DMS153 (cell line): ENCODE results near the gene GRK3.
A peak's percentile ranks its signal among the peaks of the same experiment; 100 is the strongest.

ENCODE experiments used
- DNase-seq: peaks from one replicate; lab custom pipeline; 2025; lab: John Stamatoyannopoulos, UW

The GRK3 gene

GRCh38 chr22:25626624-25626990 is 62.1 kb downstream of the GRK3 start:
- DNase-seq: no peak

DNA sequence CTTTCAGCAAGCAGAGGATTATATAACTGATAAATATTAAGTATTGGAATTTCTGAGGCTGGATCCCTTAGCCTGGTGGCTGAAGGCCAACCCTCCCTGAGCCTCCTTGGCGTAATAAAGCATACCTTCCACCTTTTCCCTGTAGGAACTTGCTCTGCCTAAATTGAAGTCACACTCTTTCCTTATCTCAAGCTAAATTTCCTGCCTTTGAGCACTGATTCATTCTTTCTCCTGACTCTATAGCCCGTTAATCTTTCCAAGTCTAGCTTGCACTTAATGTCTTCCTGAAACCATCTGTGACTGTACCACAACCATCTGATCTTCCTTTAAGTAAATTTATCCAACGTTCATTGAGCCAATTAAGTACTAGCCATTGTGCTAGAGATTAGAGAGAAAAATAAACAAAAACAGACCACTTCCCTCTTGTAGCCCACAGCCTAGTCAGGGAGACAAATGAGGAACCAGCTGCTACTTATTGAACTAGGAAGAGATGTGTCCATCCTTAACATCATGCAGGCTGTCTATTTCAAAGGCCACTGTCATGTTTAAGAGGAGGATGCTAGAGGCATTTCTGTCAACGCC is 62.9 kb downstream of the GRK3 start:
- peak; percentile 84 for DNase-seq

- peak; percentile 97 for DNase-seq
Measured at GRCh38 chr22:25628494-25628893, 64.0 kb downstream of the GRK3 start.

GRCh38 chr22:25629613-25630012 is 65.1 kb downstream of the GRK3 start:
- no peak for DNase-seq

- DNase-seq: no peak
Measured at GRCh38 chr22:25630447-25630846, 66.0 kb downstream of the GRK3 start.

- no peak for DNase-seq
Measured at GRCh38 chr22:25636323-25636722, 71.8 kb downstream of the GRK3 start.

GRCh38 chr22:25637032-25637431 is 72.6 kb downstream of the GRK3 start:
- no peak for DNase-seq

DNA sequence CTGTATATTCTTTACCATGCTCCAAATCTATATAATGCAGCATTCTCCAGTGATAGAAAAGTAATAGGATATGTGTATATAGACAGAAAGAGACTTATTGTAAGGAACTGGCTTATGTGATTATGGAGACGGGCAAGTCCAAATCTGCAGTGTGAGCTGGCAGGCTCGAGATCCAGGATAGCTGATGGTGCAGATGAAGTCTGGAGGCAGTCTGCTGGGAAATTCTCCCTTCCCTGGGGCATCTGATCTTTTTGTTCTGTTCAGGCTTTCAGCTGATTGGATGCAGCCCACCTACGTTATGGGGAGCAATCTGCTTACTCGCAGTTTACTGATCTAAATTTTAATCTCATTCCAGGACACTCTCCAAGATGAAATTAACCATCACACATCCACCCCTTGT is 73.2 kb downstream of the GRK3 start:
- no peak for DNase-seq

DNA sequence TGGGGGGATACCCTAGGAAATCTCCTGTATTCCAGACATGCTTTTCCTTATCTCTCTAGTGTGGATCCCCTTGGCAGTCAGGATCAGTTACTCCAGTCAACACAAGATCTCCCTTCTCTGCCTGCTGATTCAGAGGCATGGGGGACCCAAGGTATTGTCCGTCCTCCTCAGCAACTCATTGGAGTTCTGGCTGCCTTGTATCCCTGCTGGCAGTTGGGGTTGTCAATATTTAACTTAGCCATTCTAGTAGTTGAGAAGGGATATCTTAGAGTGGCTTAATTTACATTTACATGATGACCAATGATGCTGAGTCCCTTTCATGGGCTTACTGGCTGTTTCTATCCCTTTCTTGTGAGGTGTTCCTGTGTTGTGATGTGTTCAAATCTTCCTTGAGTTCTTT is 74.2 kb downstream of the GRK3 start:
- DNase-seq: no peak

GRCh38 chr22:25641650-25642049 is 77.2 kb downstream of the GRK3 start:
- DNase-seq: no peak

DNA sequence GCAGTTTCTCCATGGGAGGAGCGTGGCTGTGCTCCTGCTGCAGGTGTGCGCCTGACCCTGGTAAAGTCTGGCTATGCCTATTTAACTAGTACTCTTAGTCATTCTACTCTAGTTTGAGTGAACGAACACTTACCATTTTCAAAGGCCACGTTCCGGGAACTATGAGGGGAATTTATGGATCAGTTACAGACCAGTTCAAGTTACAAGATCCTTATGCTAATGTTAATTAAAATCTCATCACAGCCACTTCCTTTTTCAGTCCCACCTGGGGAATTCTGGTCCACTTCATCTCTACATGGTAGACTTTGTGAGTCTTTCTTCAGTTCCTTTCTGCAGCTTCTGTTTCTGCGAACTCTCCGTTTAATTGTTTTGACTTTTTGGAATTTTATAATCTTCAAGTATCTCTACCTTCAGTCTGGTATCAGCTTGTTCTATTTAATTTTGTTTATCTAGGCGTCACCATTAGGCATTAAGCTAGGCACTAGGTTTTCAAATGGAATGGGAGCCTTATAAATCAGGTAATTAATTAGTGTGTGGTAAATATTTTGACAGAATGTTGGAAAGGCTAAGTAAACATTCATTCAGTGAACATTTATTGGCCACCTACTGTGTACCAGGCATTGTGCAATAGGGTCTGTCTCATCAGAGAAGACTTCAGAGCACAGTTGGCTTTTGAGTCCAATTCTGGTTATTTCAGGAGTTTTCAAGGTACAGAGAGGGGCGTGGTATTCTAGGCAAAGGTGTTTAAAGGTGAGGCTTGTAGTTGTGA is 78.9 kb downstream of the GRK3 start:
- no peak for DNase-seq

DNA sequence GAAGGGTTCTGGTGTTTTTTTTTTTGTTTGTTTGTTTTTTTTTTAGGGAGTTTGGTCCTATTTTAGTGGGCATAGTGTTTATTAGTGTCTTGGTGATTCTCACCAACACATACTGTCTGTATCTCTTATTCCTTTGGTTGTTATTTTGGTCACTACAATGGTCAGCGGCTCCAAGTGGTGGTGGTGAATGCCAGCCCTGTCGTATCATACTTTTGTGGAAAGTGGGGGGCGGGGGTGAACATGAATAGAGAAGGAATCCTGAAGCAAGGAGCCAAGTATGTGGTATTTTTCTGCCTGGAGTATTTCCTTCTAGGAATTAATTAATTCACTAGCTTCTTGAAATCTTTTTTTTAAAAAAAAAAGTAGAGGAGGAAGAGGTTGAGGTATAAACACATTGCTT is 79.6 kb downstream of the GRK3 start:
- DNase-seq: no peak

GRCh38 chr22:25645266-25645665 is 80.8 kb downstream of the GRK3 start:
- DNase-seq: no peak

DNA sequence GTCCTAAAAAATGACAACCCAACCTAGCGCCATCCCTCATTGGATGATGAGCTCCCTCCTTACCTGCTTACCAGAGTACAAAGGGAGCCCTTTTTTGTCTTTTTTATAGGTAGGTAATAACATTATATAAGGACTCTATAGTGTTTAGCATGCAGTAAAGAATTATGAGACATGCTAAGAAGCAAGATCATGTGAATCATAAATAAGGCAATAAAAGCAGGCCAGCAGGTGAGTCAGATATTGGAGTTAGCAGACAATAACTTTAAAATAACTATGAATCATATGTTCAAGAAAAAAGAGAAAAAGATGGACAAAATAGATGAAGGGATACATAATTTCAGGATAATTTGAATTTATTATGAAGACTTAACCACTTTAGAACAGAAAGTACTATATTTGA is 81.5 kb downstream of the GRK3 start:
- no peak for DNase-seq

DNA sequence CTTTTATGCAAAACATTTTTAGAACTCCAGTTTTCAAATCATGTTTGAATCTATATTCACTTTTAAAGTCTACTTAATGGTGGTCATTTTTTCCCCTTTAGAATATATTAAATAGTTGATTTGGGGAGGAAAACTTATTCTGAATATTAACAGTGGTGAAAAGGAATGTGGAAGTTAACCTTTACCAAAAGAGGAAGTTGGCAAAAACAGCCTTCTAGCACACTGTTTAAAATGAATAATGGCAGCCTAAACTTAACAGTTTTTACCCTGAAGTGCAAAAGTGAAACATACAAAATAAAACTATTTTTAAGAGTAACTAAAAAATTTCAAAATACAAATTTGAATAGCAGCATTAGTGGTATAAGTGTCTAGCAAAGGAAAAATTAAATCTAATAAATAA is 86.4 kb downstream of the GRK3 start:
- no peak for DNase-seq

GRCh38 chr22:25651332-25652085 is 87.0 kb downstream of the GRK3 start:
- peak; percentile 14 for DNase-seq

DNA sequence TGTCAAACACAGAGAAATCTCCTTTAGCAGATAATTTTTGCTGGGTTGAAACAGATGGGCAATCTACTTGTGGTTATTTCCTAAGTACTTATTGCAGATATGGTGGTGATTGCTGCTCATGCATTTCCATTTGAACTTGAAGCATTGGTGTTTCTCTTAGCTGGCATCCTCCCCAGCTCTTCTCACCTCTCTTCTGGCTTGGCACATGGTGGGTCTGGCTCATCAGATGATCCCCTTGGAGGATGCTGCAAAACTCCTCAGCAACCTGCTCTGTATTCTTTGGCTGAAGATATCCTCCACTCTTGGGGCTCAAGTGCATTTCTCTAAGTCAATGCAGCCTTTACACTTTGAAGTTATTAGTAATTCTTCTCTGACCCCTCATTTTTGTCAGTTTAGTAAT is 90.2 kb downstream of the GRK3 start:
- no peak for DNase-seq

GRCh38 chr22:25655371-25655935 is 91.0 kb downstream of the GRK3 start:
- DNase-seq: no peak

DNA sequence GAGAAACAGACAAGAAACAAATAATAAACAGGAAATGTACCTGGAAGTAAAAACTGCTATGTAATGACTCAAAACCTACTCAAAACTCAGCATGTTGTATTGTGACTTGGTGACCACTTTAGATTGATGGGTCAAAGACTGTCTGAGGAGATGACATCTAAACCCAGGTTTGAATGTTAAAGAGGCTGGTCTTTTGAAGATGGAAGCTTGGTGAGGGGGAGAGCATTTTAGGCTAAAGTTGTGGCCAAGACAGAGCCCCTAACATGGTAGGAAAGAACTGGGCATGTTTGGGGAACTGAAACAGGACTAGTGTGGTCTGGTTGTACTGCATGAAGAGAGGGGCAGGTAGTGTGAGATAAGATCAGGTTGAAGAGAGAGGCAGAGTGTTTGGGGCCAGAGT is 92.2 kb downstream of the GRK3 start:
- no peak for DNase-seq

- DNase-seq: no peak
Measured at GRCh38 chr22:25658633-25659032, 94.2 kb downstream of the GRK3 start.

- DNase-seq: no peak
Measured at GRCh38 chr22:25659413-25659812, 94.9 kb downstream of the GRK3 start.

GRCh38 chr22:25660336-25660735 is 95.9 kb downstream of the GRK3 start:
- DNase-seq: no peak

- DNase-seq: no peak
Measured at GRCh38 chr22:25661073-25661472, 96.6 kb downstream of the GRK3 start.
